A549 treated with AZD2906 at 1 μM for 4 hours (cell line): ENCODE results near the gene HMCN1. TPM values are rescaled to one million over a fixed set of nuclear protein-coding genes. Genes with fewer than 3 reads are reported as not detected.

ENCODE experiments used
- total RNA-seq: library from RNA; stranded (reverse); fragments of 200-300 nt; extraction: Qiagen RNA extraction; gene quantifications from 5 replicates; pipeline ENCODE4 v1.2.3, GENCODE V29; 2022

HMCN1 gene
- total RNA-seq = 0.02 to 0.09 TPM (median 0.06 TPM) in 5 replicates

GRCh38 chr1:185733818-185734735 lies at the start of gene HMCN1:
HMCN1 (plus strand) TSS chr1:185734391; CDS start chr1:185734780, 389 bp downstream.

